GM18909 (cell line): Measurements from ENCODE around the gene ARRDC5.
"Not testable (repeated sequence)": the region's sequence is repeated elsewhere in the genome, so short reads cannot be mapped to it uniquely, and the experiment has no call there.

Experiments used
- ATAC-seq: cut with Tn5 transposase; IDR thresholded peaks from one replicate; pipeline ENCODE4 v1.9.1; 2021; ENCODE audit warnings: mild to moderate bottlenecking; ENCODE audit not compliant: unreplicated experiment, poor library complexity

The ARRDC5 gene

DNA sequence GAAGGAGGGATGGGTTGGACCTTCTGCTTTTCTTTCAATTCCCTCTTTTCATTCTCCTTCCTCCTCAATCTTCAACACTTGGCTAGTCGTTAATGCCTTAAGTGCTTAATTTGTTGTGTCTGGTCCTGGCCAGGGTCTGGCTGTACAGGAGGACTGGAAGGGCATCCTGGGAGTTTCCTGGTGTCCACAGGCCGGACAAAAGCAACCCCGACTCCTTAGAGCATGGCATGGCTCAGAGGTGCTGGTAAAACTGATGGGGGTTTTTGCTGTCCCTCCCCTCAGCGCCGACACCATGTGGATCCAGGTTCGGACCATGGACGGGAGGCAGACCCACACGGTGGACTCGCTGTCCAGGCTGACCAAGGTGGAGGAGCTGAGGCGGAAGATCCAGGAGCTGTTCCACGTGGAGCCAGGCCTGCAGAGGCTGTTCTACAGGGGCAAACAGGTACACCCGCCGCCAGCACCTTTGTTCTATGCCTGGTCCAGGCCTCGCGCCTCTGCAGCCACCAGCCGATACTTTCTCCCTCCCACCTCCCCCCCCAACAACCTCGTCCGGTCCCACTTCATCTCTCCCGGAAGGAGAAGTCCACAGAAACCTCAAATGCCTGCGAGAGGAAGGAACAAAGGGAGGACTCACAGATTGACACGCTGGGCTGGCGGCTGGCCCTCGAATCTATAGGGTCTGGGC, 8.0 kb upstream of the ARRDC5 start:
- ATAC-seq, result no peak

GRCh38 chr19:4909897-4910593, 7.3 kb upstream of the ARRDC5 start:
- ATAC-seq, result peak; percentile 76

DNA sequence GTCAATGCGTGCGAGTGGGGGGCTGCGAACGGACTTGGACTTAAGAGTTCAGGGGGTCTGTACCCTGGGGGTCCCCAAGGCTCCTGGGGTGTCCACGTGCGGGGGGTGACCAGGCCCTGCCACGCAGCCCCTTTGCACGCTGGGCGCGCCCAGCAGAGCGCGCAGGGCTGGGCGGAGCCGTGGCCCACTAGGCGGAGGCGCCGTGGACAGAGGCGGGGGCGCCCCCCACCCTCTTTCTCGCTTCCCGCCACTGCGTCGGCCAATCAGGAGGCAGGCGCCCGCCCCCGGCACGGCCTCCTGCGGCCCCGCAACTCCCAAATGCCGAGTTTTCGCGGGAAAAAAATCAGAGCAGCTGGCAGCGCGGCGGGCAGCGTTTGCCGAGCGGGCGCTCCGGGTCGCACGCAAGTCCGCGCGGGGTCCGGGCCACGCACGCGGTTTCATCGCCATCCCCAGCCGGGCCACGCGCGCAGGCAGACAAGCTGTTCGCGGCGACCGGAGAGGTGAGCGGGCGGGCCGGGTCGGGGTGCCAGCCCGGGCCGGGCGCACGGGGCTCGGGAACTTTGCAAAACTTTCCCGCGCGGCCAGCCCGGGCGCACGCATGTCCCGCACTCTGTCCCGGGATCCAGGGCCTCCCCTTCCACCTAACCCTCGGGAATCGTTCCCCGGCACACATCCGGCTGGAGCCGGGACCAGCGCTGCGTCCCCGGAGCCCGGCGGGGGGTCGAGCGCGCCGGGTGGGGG, 6.6 kb upstream of the ARRDC5 start, which contains the start of gene UHRF1:
TSS of gene UHRF1 (plus strand) at position 346 of the 741 bp plus-strand sequence. CDS start 1,385 bp downstream, outside the sequence.
- ATAC-seq, result peak; percentile 29

GRCh38 chr19:4908781-4909155, 6.1 kb upstream of the ARRDC5 start:
- ATAC-seq, result no peak

GRCh38 chr19:4908360-4908759, 5.7 kb upstream of the ARRDC5 start:
- no peak for ATAC-seq

GRCh38 chr19:4906963-4907362, 4.3 kb upstream of the ARRDC5 start:
- ATAC-seq, result no peak

GRCh38 chr19:4904481-4904880, 1.8 kb upstream of the ARRDC5 start:
- no peak for ATAC-seq

DNA sequence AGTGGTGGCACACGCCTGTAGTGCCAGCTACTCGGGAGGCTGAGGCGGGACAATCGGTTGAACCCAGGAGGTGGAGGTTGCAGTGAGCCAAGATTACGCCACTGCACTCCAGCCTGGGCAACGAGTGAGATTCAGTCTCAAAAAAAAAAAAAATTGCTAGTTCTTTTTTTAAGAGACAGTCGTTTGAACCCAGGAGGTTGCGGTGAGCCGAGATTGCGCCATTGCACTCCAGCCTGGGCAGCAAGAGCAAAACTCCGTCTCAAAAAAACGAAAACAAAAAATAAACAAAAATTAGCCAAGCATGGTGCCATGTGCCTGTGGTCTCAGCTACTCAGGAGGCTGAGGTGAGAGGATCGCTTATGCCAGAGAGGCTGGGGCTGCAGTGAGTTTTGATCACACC, 1.8 kb downstream of the ARRDC5 start:
- not testable (repeated sequence) for ATAC-seq

DNA sequence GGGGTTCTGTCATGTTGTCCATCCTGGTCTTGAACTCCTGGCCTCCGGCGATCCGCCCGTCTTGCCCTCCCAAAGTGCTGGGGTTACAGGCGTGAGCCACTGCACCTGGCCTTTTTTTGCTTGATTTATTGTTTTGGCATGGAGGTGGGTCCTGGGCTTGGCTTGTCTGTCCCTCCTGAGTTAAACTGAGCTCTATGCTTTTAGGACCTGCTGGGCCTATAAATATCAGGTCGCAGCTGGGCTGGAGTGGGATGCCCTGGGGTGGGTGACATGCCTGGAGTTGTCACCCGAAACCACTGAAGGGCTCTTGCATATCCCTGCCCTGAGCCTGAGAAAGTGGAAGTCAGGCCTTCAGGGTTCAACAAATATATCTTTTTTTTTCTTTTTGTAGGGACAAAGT, 5.5 kb downstream of the ARRDC5 start:
- no peak for ATAC-seq

- ATAC-seq, result no peak
Measured at GRCh38 chr19:4896372-4896771, 6.3 kb downstream of the ARRDC5 start.

DNA sequence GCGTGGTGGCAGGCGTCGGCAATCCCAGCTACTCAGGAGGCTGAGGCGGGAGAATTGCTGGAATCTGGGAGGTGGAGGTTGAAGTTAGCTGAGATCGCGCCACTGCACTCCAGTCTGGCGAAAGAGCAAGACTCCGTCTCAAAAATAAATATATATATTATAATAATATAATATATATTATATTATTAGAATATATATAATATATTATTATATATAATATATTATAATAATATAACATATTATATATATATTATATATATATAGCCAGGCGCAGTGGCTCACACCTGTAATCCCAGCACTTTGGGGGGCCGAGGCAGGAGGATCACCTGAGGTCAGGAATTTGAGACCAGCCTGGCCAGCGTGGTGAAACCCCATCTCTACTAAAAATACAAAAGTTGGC, 9.7 kb downstream of the ARRDC5 start:
- ATAC-seq, result not testable (repeated sequence)

- no peak for ATAC-seq
Measured at GRCh38 chr19:4891066-4891465, 11.6 kb downstream of the ARRDC5 start.

DNA sequence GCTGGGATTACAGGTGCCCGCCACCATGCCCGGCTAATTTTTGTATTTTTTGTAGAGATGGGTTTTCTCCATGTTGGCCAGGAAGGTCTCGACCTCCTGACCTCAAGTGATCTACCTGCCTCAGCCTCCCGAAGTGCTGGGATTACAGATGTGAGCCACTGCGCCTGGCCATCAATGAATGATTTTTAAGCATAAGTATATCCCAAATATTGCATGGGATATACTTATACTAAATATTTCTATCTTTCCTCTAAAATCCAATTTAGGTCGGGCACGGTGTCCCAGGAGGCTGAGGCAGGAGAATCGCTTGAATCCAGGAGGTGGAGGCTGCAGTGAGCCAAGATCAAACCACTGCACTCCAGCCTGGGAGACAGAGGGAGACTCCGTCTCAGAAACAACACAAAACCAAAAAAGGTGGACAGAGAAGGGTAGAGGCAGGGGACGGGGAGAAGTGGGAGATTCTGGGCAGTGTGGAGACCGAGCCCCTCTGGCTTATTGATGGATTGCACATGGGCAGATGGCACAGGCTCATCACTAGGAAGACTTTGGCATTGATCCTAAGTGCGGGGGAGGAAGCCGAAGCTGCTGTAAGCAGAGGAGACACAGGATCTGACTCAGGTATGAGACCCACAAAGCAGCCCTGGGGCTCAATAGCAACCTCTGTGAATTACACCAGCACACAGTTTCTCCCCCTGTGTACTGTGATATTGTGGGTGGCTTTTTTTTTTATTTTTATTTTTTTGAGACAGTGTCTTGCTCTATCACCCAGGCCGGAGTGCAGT, 13.5 kb downstream of the ARRDC5 start:
- ATAC-seq, result no peak

- ATAC-seq, result not testable (repeated sequence)
Measured at GRCh38 chr19:4887803-4888202, 14.9 kb downstream of the ARRDC5 start.

GRCh38 chr19:4884993-4885392, 17.7 kb downstream of the ARRDC5 start:
- ATAC-seq, result not testable (repeated sequence)

DNA sequence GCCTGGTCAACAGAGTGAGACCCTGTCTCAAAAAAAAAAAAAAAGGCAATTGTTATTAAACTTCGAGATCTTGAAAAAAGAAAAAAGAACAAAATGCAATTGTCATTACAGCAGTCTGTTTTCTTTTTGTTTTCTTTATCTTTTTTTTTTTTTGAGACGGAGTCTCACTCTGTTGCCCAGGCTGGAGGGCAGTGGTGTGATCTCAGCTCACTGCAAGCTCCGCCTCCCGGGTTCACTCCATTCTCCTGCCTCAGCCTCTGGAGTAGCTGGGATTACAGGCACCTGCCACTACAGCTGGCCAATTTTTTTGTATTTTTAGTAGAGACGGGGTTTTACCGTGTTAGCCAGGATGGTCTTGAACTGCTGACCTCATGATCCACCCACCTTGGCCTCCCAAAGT, 19.8 kb downstream of the ARRDC5 start:
- ATAC-seq, result not testable (repeated sequence)

- ATAC-seq, result no peak
Measured at GRCh38 chr19:4879041-4879440, 23.7 kb downstream of the ARRDC5 start.

DNA sequence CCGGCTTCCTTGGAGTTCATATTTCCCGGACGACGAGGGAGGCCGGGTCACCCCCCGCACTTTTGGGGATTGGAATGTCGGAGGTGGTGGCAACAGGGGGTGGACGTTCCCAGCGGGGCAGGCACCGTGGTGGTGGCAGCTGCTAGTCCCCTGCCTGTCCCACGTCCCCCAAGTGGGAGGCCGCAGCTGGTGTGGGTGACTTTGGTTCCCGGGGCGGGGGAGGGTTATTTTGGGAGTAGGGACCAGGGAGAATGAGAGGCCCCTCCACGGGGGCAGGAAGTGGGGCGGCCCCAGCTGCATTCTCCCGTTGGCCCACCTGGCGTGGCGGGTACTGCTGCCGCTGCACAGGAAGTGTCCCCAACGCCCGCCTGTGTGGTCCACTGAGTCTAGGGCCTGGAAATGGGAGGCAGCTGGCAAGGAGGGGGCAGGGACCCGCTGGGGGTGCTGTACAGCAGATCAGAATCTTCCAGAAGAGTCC, 24.2 kb downstream of the ARRDC5 start:
- no peak for ATAC-seq

DNA sequence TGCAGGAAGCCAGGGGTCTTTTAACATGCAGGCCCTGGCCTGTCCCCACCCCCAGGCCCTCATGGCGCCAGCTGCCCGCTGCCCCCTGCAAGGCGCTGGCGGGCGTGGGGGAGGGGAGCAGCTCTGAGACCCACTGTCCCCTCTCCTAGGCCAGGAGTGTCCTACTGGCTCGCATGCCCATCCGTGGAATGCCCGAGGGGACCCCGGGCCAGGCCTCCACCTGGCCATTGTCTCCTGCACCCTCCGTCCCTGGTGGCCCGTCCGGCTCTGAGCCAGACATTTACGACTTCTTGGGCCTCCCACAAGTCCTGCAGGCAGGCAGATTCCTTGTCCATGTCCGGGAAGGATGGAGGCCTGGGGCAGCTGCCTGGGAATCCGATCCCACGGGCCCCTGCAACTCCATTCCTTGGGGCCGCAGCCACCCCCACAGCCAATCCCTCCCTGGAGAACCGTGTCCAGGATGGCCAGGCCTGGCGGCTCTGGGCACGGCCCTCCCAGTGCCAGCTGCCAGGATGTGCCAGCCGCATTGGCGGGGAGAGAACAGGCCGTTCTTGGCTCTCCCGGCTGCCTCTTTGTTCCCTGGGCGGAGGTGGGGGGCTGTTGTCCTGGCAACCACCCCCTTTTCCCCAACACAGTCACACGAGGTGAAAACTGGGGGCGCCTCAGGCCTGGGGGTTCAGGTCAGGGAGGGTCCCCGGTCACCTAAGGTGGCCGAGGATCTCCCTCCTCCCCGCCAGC, 24.8 kb downstream of the ARRDC5 start:
- ATAC-seq, result no peak

- no peak for ATAC-seq
Measured at GRCh38 chr19:4873930-4874329, 28.8 kb downstream of the ARRDC5 start.
